Measurements from ENCODE around the gene CIB1. TPM values are rescaled to one million over a fixed set of nuclear protein-coding genes. Genes with fewer than 3 reads are reported as not detected.
A peak's percentile ranks its signal among the peaks of the same experiment; 100 is the strongest.

The CIB1 gene
- total RNA-seq, 6 experiments from 2014 or later, result 43.4 to 83.0 (median 51.0) TPM

- H3K4me1 ChIP-seq, result peaks cover 0 to 61% (median 21%) of the 10 kb centered on the region in 4 donors
- DNase-seq (no peak), ATAC-seq (no peak)
- no peaks in the 10 kb centered on the region for H3K27me3 ChIP-seq
- no peak overlapping the region for H3K4me3 ChIP-seq
- WGBS (ENCODE audit: insufficient coverage, low coverage, low lambda C conversion rate, missing lambda C conversion rate), result 43% methylated on average over 5 of the region's 8 CpGs
- intact Hi-C loops (cut with DNase I), result no loop called here
- no peaks in the 10 kb centered on the region for H3K36me3 ChIP-seq
- H3K27ac ChIP-seq, result peak overlapping the region in 1 of 3 donors; percentile 29
- no peak for TF ChIP-seq POLR2A (IDR thresholded peaks at IDR 0.05)
- no peak for TF ChIP-seq CTCF (IDR thresholded peaks at IDR 0.05)
- no peaks in the 10 kb centered on the region for H3K9me3 ChIP-seq
Measured at GRCh38 chr15:90187257-90187868, 46.4 kb downstream of the CIB1 start.

GRCh38 chr15:90184786-90185704 lies 48.7 kb downstream of the CIB1 start:
- Histone ChIP-seq H3K27ac (peak overlapping the region; percentile 89 to 97 (median 92)), H3K9me3 (no peaks in the 10 kb centered on the region), H3K36me3 (no peaks in the 10 kb centered on the region), H3K4me3 (peak overlapping the region; percentile 65 to 100 (median 98)), H3K4me1 (peaks cover 0 to 38% (median 9%) of the 10 kb centered on the region in 4 donors), H3K27me3 (no peaks in the 10 kb centered on the region)
- peak; percentile 77 to 88 (median 82) for DNase-seq
- TF ChIP-seq POLR2A (IDR thresholded peaks at IDR 0.05) (peak; percentile 69), CTCF (IDR thresholded peaks at IDR 0.05) (no peak)
- intact Hi-C loops (cut with DNase I), result no loop called here
- ATAC-seq, result peak; percentile 67 to 84 (median 80)
- WGBS (ENCODE audit: insufficient coverage, low coverage, low lambda C conversion rate, missing lambda C conversion rate), result 2% methylated on average over 9 of the region's 67 CpGs

- H3K27ac ChIP-seq, result peak overlapping the region; percentile 89 to 97 (median 92)
- no peaks in the 10 kb centered on the region for H3K27me3 ChIP-seq
- TF ChIP-seq POLR2A (IDR thresholded peaks at IDR 0.05) (peak; percentile 55), CTCF (IDR thresholded peaks at IDR 0.05) (no peak)
- DNase-seq (peak; percentile 85 to 93 (median 92)), ATAC-seq (peak; percentile 77 to 90 (median 88))
- peaks cover 0 to 30% (median 9%) of the 10 kb centered on the region in 4 donors for H3K4me1 ChIP-seq
- peak overlapping the region; percentile 65 to 100 (median 98) for H3K4me3 ChIP-seq
- intact Hi-C loops (cut with DNase I), result no loop called here
- no peaks in the 10 kb centered on the region for H3K9me3 ChIP-seq
- no peaks in the 10 kb centered on the region for H3K36me3 ChIP-seq
- WGBS (ENCODE audit: insufficient coverage, low coverage, low lambda C conversion rate, missing lambda C conversion rate), result 13% methylated on average over 13 of the region's 27 CpGs
Measured at GRCh38 chr15:90184119-90184785, 49.5 kb downstream of the CIB1 start.

- intact Hi-C loops (cut with DNase I), result no loop called here
- Histone ChIP-seq H3K27ac (no peak overlapping the region), H3K36me3 (no peaks in the 10 kb centered on the region), H3K4me1 (peaks cover 0 to 19% (median 8%) of the 10 kb centered on the region in 4 donors), H3K4me3 (no peak overlapping the region), H3K27me3 (no peaks in the 10 kb centered on the region), H3K9me3 (no peaks in the 10 kb centered on the region)
- DNase-seq, result peak in 1 of 3 donors; percentile 37
- 60% methylated on average over 2 of the region's 2 CpGs for WGBS (ENCODE audit: insufficient coverage, low coverage, low lambda C conversion rate, missing lambda C conversion rate)
- no peak for ATAC-seq
- TF ChIP-seq CTCF (IDR thresholded peaks at IDR 0.05) (no peak), POLR2A (IDR thresholded peaks at IDR 0.05) (no peak)
Measured at GRCh38 chr15:90181776-90182175, 52.0 kb downstream of the CIB1 start.

Small RNAs within 50 kb of the gene (small RNA-seq; reads per million reads assigned to genes)
- 0 reads per million in 2 experiments for gene AC091167.3

Other genes with a start within 250 kb of the CIB1 start
- 10 to 100 TPM in 1 of 6 experiments, 1 to 10 TPM in 5; 4.7 to 17.1 (median 7.4) TPM for gene ZNF710, start 232.6 kb downstream of the CIB1 start, total RNA-seq
- gene IDH2, start 131.5 kb downstream of the CIB1 start, total RNA-seq, result 100 to 1,000 TPM; 115 to 371 (median 261) TPM
- 10 to 100 TPM; 17.1 to 67.7 (median 20.3) TPM for gene SEMA4B, start 32.6 kb downstream of the CIB1 start, total RNA-seq
- 10 to 100 TPM in 2 of 6 experiments, 1 to 10 TPM in 4; 3.6 to 13.6 (median 7.3) TPM for gene GDPGP1, start 268 bp upstream of the CIB1 start, total RNA-seq
- under 1 TPM in 2 of 6 experiments, not detected in 4; 0.13 to 0.46 TPM for gene TTLL13, start 15.6 kb upstream of the CIB1 start, total RNA-seq
- gene NGRN, start 31.7 kb upstream of the CIB1 start, total RNA-seq, result 10 to 100 TPM; 24.0 to 29.5 (median 26.4) TPM
- 1 to 10 TPM; 1.2 to 2.5 (median 1.7) TPM for gene ZNF774, start 118.3 kb upstream of the CIB1 start, total RNA-seq
- 10 to 100 TPM; 12.2 to 43.7 (median 26.3) TPM for gene IQGAP1, start 154.3 kb upstream of the CIB1 start, total RNA-seq

Measured in right lobe of liver (tissue), 6 donors.